ENCODE data around the gene MAPK1.
"Not testable (repeated sequence)": the region's sequence is repeated elsewhere in the genome, so short reads cannot be mapped to it uniquely, and the experiment has no call there.

The MAPK1 gene

GRCh38 chr22:21839765-21840140, 27.7 kb downstream of the MAPK1 start:
- Histone ChIP-seq H3K4me3 (ENCODE audit: low read length) (no peak overlapping the region), H3K27ac (ENCODE audit: low read depth, low read length) (no peak overlapping the region), H3F3A (ENCODE audit: control insufficient read depth, insufficient read depth) (no peaks in the 10 kb centered on the region; the same call in 1 of the 2 replicates), H3K36me3 (ENCODE audit: control insufficient read depth, low read length) (peaks cover 5% of the 10 kb centered on the region), H3K4me2 (ENCODE audit: low read length) (no peak overlapping the region), H3K9me3 (ENCODE audit: control insufficient read depth, insufficient read depth, low read length) (no peaks in the 10 kb centered on the region), H3K9me2 (replicated peaks; ENCODE audit: control insufficient read depth, low read length) (no peaks in the 10 kb centered on the region), H3K79me2 (ENCODE audit: control insufficient read depth, low read length) (peaks cover 93% of the 10 kb centered on the region), H4K20me1 (ENCODE audit: control insufficient read depth, insufficient read depth, low read depth, low read length) (peaks cover 19% of the 10 kb centered on the region), H3K4me1 (ENCODE audit: control insufficient read depth, low read length) (peaks cover 27% of the 10 kb centered on the region), H3K27me3 (ENCODE audit: control insufficient read depth, low read length) (no peaks in the 10 kb centered on the region)
- no peak for TF ChIP-seq EZH2phosphoT487 (IDR thresholded peaks at IDR 0.05; ENCODE audit: borderline replicate concordance, low read length)
- TF ChIP-seq CTCF (IDR thresholded peaks at IDR 0.05; ENCODE audit: low read depth, low read length, poor library complexity, severe bottlenecking) = no peak

GRCh38 chr22:21839104-21839764, 28.2 kb downstream of the MAPK1 start:
- not testable (repeated sequence) for H3F3A ChIP-seq (ENCODE audit: control insufficient read depth, insufficient read depth); H3K9me2 ChIP-seq (replicated peaks; ENCODE audit: control insufficient read depth, low read length); H3K9me3 ChIP-seq (ENCODE audit: control insufficient read depth, insufficient read depth, low read length); H3K4me3 ChIP-seq (ENCODE audit: low read length); H3K27ac ChIP-seq (ENCODE audit: low read depth, low read length); H3K27me3 ChIP-seq (ENCODE audit: control insufficient read depth, low read length); H3K36me3 ChIP-seq (ENCODE audit: control insufficient read depth, low read length); H3K4me2 ChIP-seq (ENCODE audit: low read length)
- peaks cover 31% of the 10 kb centered on the region for H3K4me1 ChIP-seq (ENCODE audit: control insufficient read depth, low read length)
- peaks cover 22% of the 10 kb centered on the region; the same call in 1 of the 2 replicates for H4K20me1 ChIP-seq (ENCODE audit: control insufficient read depth, insufficient read depth, low read depth, low read length)
- H3K79me2 ChIP-seq (ENCODE audit: control insufficient read depth, low read length) = peaks cover 93% of the 10 kb centered on the region

- H4K20me1 ChIP-seq (ENCODE audit: control insufficient read depth, insufficient read depth, low read depth, low read length) = peaks cover 17% of the 10 kb centered on the region
- H3K4me1 ChIP-seq (ENCODE audit: control insufficient read depth, low read length) = peaks cover 31% of the 10 kb centered on the region
- H3K79me2 ChIP-seq (ENCODE audit: control insufficient read depth, low read length) = peaks cover 89% of the 10 kb centered on the region
- no peaks in the 10 kb centered on the region for H3K9me2 ChIP-seq (replicated peaks; ENCODE audit: control insufficient read depth, low read length)
- H3K27ac ChIP-seq (ENCODE audit: low read depth, low read length) = no peak overlapping the region
- TF ChIP-seq EZH2phosphoT487 (IDR thresholded peaks at IDR 0.05; ENCODE audit: borderline replicate concordance, low read length) = no peak
- TF ChIP-seq CTCF (IDR thresholded peaks at IDR 0.05; ENCODE audit: low read depth, low read length, poor library complexity, severe bottlenecking) = no peak
- H3K4me3 ChIP-seq (ENCODE audit: low read length) = no peak overlapping the region
- H3K36me3 ChIP-seq (ENCODE audit: control insufficient read depth, low read length) = peaks cover 2% of the 10 kb centered on the region; the same call in 1 of the 2 replicates
- no peaks in the 10 kb centered on the region for H3K27me3 ChIP-seq (ENCODE audit: control insufficient read depth, low read length)
- H3K4me2 ChIP-seq (ENCODE audit: low read length) = no peak overlapping the region
- H3K9me3 ChIP-seq (ENCODE audit: control insufficient read depth, insufficient read depth, low read length) = no peaks in the 10 kb centered on the region
- H3F3A ChIP-seq (ENCODE audit: control insufficient read depth, insufficient read depth) = no peaks in the 10 kb centered on the region; the same call in 1 of the 2 replicates
Observed at GRCh38 chr22:21837248-21837979, 30.0 kb downstream of the MAPK1 start.

- not testable (repeated sequence) for H3K9me2 ChIP-seq (replicated peaks; ENCODE audit: control insufficient read depth, low read length); H3K27ac ChIP-seq (ENCODE audit: low read depth, low read length); H3K27me3 ChIP-seq (ENCODE audit: control insufficient read depth, low read length); H3K36me3 ChIP-seq (ENCODE audit: control insufficient read depth, low read length); H3K9me3 ChIP-seq (ENCODE audit: control insufficient read depth, insufficient read depth, low read length); H3K4me2 ChIP-seq (ENCODE audit: low read length); H3K4me3 ChIP-seq (ENCODE audit: low read length); H3F3A ChIP-seq (ENCODE audit: control insufficient read depth, insufficient read depth)
- H3K4me1 ChIP-seq (ENCODE audit: control insufficient read depth, low read length) = peaks cover 31% of the 10 kb centered on the region
- H4K20me1 ChIP-seq (ENCODE audit: control insufficient read depth, insufficient read depth, low read depth, low read length) = peaks cover 21% of the 10 kb centered on the region
- H3K79me2 ChIP-seq (ENCODE audit: control insufficient read depth, low read length) = peaks cover 92% of the 10 kb centered on the region
Observed at GRCh38 chr22:21836486-21836885, 31.0 kb downstream of the MAPK1 start.

Measured in DOHH2 (cell line).